A673 (cell line): ENCODE measurements around the gene SMURF1.

Experiments
- EZH2 ChIP-seq: fragments of 200-600 bp; sonication (generic); IDR thresholded peaks from 2 replicates; pipeline ENCODE4 v1.6.1; 2017; ENCODE audit warnings: borderline replicate concordance, low read depth, mild to moderate bottlenecking, mixed read lengths, antibody characterized with exemption, low read length; ENCODE audit not compliant: poor library complexity, severe bottlenecking
- TF ChIP-seq, protein P1 (sequence below): fragments of 300-800, 200-600 bp; sonication (generic); conservative IDR thresholded peaks from 2 replicates; pipeline ENCODE4 v1.5.1; 2017; ENCODE audit warnings: low read depth, mild to moderate bottlenecking, antibody characterized with exemption, low read length, moderate library complexity, mixed read lengths

DNA sequence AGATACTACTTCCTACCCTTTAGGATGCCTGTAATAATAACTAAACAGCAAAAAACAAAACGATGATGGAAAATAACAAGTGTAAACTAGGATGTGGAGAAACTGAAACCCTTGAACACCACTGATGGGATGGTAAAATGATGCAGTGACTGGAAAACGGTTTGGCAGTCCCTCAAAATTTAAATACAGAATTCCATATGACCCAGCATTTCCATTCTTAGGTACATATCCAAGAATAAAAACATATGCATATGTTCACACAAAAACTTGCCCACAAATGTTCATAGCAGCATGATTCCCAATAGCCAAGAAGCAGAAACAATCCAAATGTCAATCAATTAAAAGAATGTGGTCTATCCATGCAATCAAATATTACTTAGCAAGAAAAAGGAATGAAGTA is 25.8 kb downstream of the SMURF1 start:
- TF ChIP-seq, protein P1, sequence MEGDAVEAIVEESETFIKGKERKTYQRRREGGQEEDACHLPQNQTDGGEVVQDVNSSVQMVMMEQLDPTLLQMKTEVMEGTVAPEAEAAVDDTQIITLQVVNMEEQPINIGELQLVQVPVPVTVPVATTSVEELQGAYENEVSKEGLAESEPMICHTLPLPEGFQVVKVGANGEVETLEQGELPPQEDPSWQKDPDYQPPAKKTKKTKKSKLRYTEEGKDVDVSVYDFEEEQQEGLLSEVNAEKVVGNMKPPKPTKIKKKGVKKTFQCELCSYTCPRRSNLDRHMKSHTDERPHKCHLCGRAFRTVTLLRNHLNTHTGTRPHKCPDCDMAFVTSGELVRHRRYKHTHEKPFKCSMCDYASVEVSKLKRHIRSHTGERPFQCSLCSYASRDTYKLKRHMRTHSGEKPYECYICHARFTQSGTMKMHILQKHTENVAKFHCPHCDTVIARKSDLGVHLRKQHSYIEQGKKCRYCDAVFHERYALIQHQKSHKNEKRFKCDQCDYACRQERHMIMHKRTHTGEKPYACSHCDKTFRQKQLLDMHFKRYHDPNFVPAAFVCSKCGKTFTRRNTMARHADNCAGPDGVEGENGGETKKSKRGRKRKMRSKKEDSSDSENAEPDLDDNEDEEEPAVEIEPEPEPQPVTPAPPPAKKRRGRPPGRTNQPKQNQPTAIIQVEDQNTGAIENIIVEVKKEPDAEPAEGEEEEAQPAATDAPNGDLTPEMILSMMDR = no peak
- TF ChIP-seq EZH2 = no peak
